Endothelial cell of umbilical vein (primary cell): ENCODE measurements around the gene MINPP1. TPM values are rescaled to one million over a fixed set of nuclear protein-coding genes. Genes with fewer than 3 reads are reported as not detected.

Experiments used
- BruUV-seq: library from RNA; stranded (reverse); fragments of 400-500 nt; replicated peaks from 2 replicates; lab custom pipeline; 2021; lab: Mats Ljungman, UMichigan
- CTCF ChIA-PET: fragments of 300-600, 350-600 bp; sonication (Branson Sonifier 250); formaldehyde crosslinking; loops from one replicate; lab custom pipeline; 2021; ENCODE audit warnings: antibody characterized with exemption, inconsistent platforms; lab: Charles Lee
- POLR2A ChIA-PET: fragments of 300-600, 350-600 bp; sonication (Branson Sonifier 250); formaldehyde crosslinking; loops from one replicate; lab custom pipeline; 2021; ENCODE audit warnings: antibody characterized with exemption, inconsistent platforms; lab: Charles Lee
- DNase-seq: peaks from one replicate; pipeline ENCODE4 v3.0.0-alpha.2; 2011; ENCODE audit warnings: low read depth, low spot score
- FAIRE-seq: peaks from 2 replicates; lab custom pipeline; 2011; peaks lifted over from hg19 to GRCh38; lab: Jason Lieb, UNC
- H2AFZ ChIP-seq: 2 replicates; pipeline ENCODE4 v1.6.0; 2012; ENCODE audit warnings: low read depth, low read length, control low read depth, inconsistent platforms
- H3K27ac ChIP-seq: 2 replicates; pipeline ENCODE4 v1.5.1; 2011; ENCODE audit warnings: low read depth, mild to moderate bottlenecking, control low read depth, low read length, moderate library complexity; ENCODE audit not compliant: insufficient read depth
- H3K27me3 ChIP-seq, 2 experiments: 2 replicates each; pipeline versions ENCODE4 v1.6.0 to v1.6.1; 2011; ENCODE audit warnings: low read length in 2 of 2, mixed read lengths in 1 of 2; ENCODE audit not compliant: control insufficient read depth in 2 of 2, insufficient read depth in 2 of 2
- H3K36me3 ChIP-seq, 2 experiments: 2 replicates in 1 of 2; 3 replicates in 1 of 2; pipeline ENCODE4 v1.5.1; 2011; ENCODE audit warnings: low read length in 2 of 2, mild to moderate bottlenecking in 1 of 2, moderate library complexity in 1 of 2; ENCODE audit not compliant: control insufficient read depth in 2 of 2, insufficient read depth in 2 of 2; ENCODE audit errors: extremely low read depth in 1 of 2
- H3K4me1 ChIP-seq: 3 replicates; pipeline ENCODE4 v1.5.1; 2011; ENCODE audit warnings: mild to moderate bottlenecking, low read length; ENCODE audit not compliant: control insufficient read depth, insufficient read depth; ENCODE audit errors: extremely low read depth
- H3K4me2 ChIP-seq: 2 replicates; pipeline ENCODE4 v1.6.1; 2011; ENCODE audit warnings: low read length, control low read depth, mixed read lengths; ENCODE audit not compliant: insufficient read depth
- H3K4me3 ChIP-seq, 3 experiments: fragments of 200-600 bp in 1 of 3; sonication (generic), shearing (Covaris generic) in 1 of 3; replicated peaks in 1 of 3; 2 replicates each; pipeline ENCODE4 v1.5.1; 2011 to 2016; ENCODE audit warnings: control low read depth in 3 of 3, low read length in 3 of 3, mild to moderate bottlenecking in 2 of 3, inconsistent platforms in 1 of 3, low read depth in 1 of 3, moderate library complexity in 1 of 3; ENCODE audit not compliant: insufficient read depth in 1 of 3
- H3K79me2 ChIP-seq: 2 replicates; pipeline ENCODE4 v1.6.0; 2012; ENCODE audit warnings: low read length, inconsistent platforms; ENCODE audit not compliant: control insufficient read depth, insufficient read depth
- H3K9ac ChIP-seq: replicated peaks from 2 replicates; pipeline ENCODE3; 2011; ENCODE audit warnings: low read length, control low read depth; ENCODE audit not compliant: insufficient read depth; ENCODE audit errors: extremely low read depth
- H3K9me1 ChIP-seq: replicated peaks from 3 replicates; pipeline ENCODE4 v1.6.0; 2011; ENCODE audit warnings: mild to moderate bottlenecking, low read length; ENCODE audit not compliant: control insufficient read depth, insufficient read depth; ENCODE audit errors: extremely low read depth
- H3K9me3 ChIP-seq: replicated peaks from 2 replicates; pipeline ENCODE4 v1.5.1; 2012; ENCODE audit warnings: low read length, inconsistent platforms; ENCODE audit not compliant: control insufficient read depth, insufficient read depth
- H4K20me1 ChIP-seq: replicated peaks from 2 replicates; pipeline ENCODE3; 2011; ENCODE audit warnings: mild to moderate bottlenecking, low read length; ENCODE audit not compliant: control insufficient read depth, insufficient read depth; ENCODE audit errors: extremely low read depth
- CTCF ChIP-seq, 2 donors: IDR thresholded peaks; 1 replicate in 1 of 2; 2 replicates in 1 of 2; pipeline ENCODE4 v1.5.1; 2011; ENCODE audit warnings: low read length in 2 of 2, mild to moderate bottlenecking in 2 of 2, moderate library complexity in 2 of 2, control low read depth in 1 of 2, inconsistent platforms in 1 of 2, low read depth in 1 of 2; ENCODE audit not compliant: insufficient read depth in 1 of 2; ENCODE audit errors: extremely low read depth in 1 of 2
- EZH2 ChIP-seq: IDR thresholded peaks from 2 replicates; pipeline ENCODE4 v1.6.1; 2012; ENCODE audit warnings: borderline replicate concordance, low read depth, mild to moderate bottlenecking, moderate library complexity, low read length, inconsistent platforms; ENCODE audit not compliant: severe bottlenecking
- FOS ChIP-seq: IDR thresholded peaks from 2 replicates; pipeline ENCODE4 v1.6.1; 2011; ENCODE audit warnings: mild to moderate bottlenecking, low read length, moderate library complexity, borderline replicate concordance; ENCODE audit not compliant: insufficient read depth
- GATA2 ChIP-seq: IDR thresholded peaks from 2 replicates; pipeline ENCODE4 v1.7.0; 2011; ENCODE audit warnings: low read depth, mild to moderate bottlenecking, moderate library complexity, mixed read lengths, low read length; ENCODE audit not compliant: insufficient read length, insufficient read depth
- JUN ChIP-seq: IDR thresholded peaks from 2 replicates; pipeline ENCODE4 v1.6.1; 2011; ENCODE audit warnings: borderline replicate concordance, low read depth; ENCODE audit not compliant: insufficient read length, insufficient read depth
- MAX ChIP-seq: IDR thresholded peaks from 2 replicates; pipeline ENCODE4 v1.6.1; 2011; ENCODE audit not compliant: insufficient read depth, insufficient read length
- MYC ChIP-seq: IDR thresholded peaks from one replicate; pipeline ENCODE4 v1.6.1; 2011; ENCODE audit warnings: mild to moderate bottlenecking, low read depth, low read length
- POLR2A ChIP-seq: IDR thresholded peaks from 2 replicates; pipeline ENCODE4 v1.6.1; 2012; ENCODE audit warnings: low read depth, mild to moderate bottlenecking, control low read depth, low read length
- POLR2AphosphoS5 ChIP-seq: IDR thresholded peaks from 2 replicates; pipeline ENCODE4 v1.6.1; 2012; ENCODE audit warnings: low read depth, mild to moderate bottlenecking, control low read depth, low read length, moderate library complexity; ENCODE audit not compliant: insufficient read depth
- dilution Hi-C: fragments of 300-500 bp; cut with MboI; formaldehyde crosslinking; loops from one replicate; pipeline ENCODE4 v1.15.0; 2019; ENCODE audit warnings: low sequenced_read_pairs; ENCODE audit not compliant: extremely low pct_ligation_motif_present
- intact Hi-C: fragments of 100-400 bp; cut with micrococcal nuclease; formaldehyde crosslinking; loops from one replicate; pipeline ENCODE4 v1.10.0; 2022
- polyA plus RNA-seq, 4 experiments: library from polyadenylated mRNA; depleted of rRNA in 3 of 4; stranded (reverse) in 3 of 4; unstranded in 1 of 4; fragments of >200 nt; gene quantifications; 2 replicates each; pipeline versions ENCODE4 v1.2.1 to v1.2.3, GENCODE V29; 2011 to 2012; ENCODE audit warnings: missing spikeins in 1 of 4
- total RNA-seq: library from RNA; stranded (reverse); gene quantifications from 2 replicates; pipeline ENCODE4 v1.2.3, GENCODE V29; 2021

The MINPP1 gene
- total and polyA plus RNA-seq, 2 donors (not counting 3 experiments of a cell fraction or from before 2014, with no cell fraction given) = 11.7 to 23.8 TPM

- Histone ChIP-seq H4K20me1 (no peaks in the 10 kb centered on the region), H3K4me2 (no peak overlapping the region), H3K9me1 (no peaks in the 10 kb centered on the region), H3K27ac (no peak overlapping the region), H2AFZ (no peak overlapping the region), H3K36me3 (no peaks in the 10 kb centered on the region), H3K79me2 (no peaks in the 10 kb centered on the region), H3K4me1 (no peaks in the 10 kb centered on the region), H3K9me3 (no peaks in the 10 kb centered on the region), H3K27me3 (peaks cover 27 to 28% of the 10 kb centered on the region in 2 experiments), H3K4me3 (no peak overlapping the region), H3K9ac (no peak overlapping the region)
- intact Hi-C loops = no loop called here
- POLR2A ChIA-PET = no interaction called here
- no TSS peak for BruUV-seq
- CTCF ChIA-PET = no interaction called here
- no peak for FAIRE-seq
- TF ChIP-seq FOS = no peak
- no peak for TF ChIP-seq POLR2AphosphoS5
- TF ChIP-seq MYC = no peak
- no peak for DNase-seq
- dilution Hi-C loops = no loop called here
Observed at GRCh38 chr10:87579563-87579962, 74.9 kb downstream of the MINPP1 start.

GRCh38 chr10:87580016-87580415 lies 75.3 kb downstream of the MINPP1 start:
- dilution Hi-C loops = no loop called here

More at GRCh38 chr10:87580016-87580415, 75.3 kb downstream of the MINPP1 start:
- Histone ChIP-seq H3K4me3 (no peak overlapping the region), H3K27ac (no peak overlapping the region), H4K20me1 (no peaks in the 10 kb centered on the region), H3K27me3 (peaks cover 27 to 28% of the 10 kb centered on the region in 2 experiments), H3K36me3 (no peaks in the 10 kb centered on the region), H3K4me1 (no peaks in the 10 kb centered on the region), H3K9me3 (no peaks in the 10 kb centered on the region), H3K4me2 (no peak overlapping the region), H3K9ac (no peak overlapping the region), H3K9me1 (no peaks in the 10 kb centered on the region), H3K79me2 (no peaks in the 10 kb centered on the region), H2AFZ (no peak overlapping the region)
- TF ChIP-seq POLR2AphosphoS5 (no peak), GATA2 (no peak), MAX (no peak), POLR2A (no peak), MYC (no peak), CTCF (IDR thresholded peaks at IDR 0.05; ENCODE audit: extremely low read depth in 1 of 2, insufficient read depth in 1 of 2, low read depth in 1 of 2, low read length in 2 of 2) (no peak), FOS (no peak), JUN (no peak), EZH2 (no peak)
- no peak for DNase-seq
- no TSS peak for BruUV-seq
- intact Hi-C loops = no loop called here
- CTCF ChIA-PET = no interaction called here
- no peak for FAIRE-seq
- POLR2A ChIA-PET = no interaction called here
